DMS153 (cell line): ENCODE data around the gene SLC35B2.

Experiments used
- DNase-seq: peaks from one replicate; lab custom pipeline; 2025; lab: John Stamatoyannopoulos, UW

The SLC35B2 gene

GRCh38 chr6:44268095-44268628, 10.8 kb upstream of the SLC35B2 start:
- peak; percentile 34 for DNase-seq

GRCh38 chr6:44267252-44267651, 9.9 kb upstream of the SLC35B2 start:
- DNase-seq, result no peak

GRCh38 chr6:44266347-44266746, 9.0 kb upstream of the SLC35B2 start:
- no peak for DNase-seq

DNA sequence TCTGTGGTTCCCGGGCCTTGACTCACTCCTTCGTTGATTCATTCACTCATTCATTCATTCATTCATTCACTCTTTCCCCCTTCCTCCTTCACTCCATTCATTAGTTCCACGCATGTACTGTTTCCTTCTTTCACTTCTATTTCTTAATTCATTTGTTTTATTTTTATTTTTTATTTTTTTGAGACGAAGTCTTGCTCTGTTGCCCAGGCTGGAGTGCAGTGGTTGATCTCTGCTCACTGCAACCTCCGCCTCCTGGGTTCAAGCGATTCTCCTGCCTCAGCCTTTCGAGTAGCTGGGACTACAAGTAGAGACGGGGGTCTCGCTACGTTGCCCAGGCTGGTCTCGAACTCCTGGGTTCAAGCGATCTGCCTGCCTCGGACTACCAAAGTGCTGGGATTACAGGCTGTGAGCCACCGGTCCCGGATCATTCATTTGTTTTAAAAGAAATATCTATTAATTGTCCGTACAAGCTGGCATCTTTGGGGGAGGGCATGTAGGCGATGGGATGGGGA, 8.4 kb upstream of the SLC35B2 start:
- no peak for DNase-seq

- peak; percentile 60 for DNase-seq
Measured at GRCh38 chr6:44265007-44265721, 7.8 kb upstream of the SLC35B2 start, which contains the start of gene NFKBIE. TSS of gene NFKBIE (minus strand) at chr6:44265551. CDS start at chr6:44265346, 205 bp downstream.

GRCh38 chr6:44264154-44265006, 7.1 kb upstream of the SLC35B2 start:
- DNase-seq, result no peak

- no peak for DNase-seq
Measured at GRCh38 chr6:44263354-44264100, 6.2 kb upstream of the SLC35B2 start.

- DNase-seq, result no peak
Measured at GRCh38 chr6:44262467-44263353, 5.4 kb upstream of the SLC35B2 start.

GRCh38 chr6:44261581-44261980, 4.3 kb upstream of the SLC35B2 start:
- DNase-seq, result no peak

DNA sequence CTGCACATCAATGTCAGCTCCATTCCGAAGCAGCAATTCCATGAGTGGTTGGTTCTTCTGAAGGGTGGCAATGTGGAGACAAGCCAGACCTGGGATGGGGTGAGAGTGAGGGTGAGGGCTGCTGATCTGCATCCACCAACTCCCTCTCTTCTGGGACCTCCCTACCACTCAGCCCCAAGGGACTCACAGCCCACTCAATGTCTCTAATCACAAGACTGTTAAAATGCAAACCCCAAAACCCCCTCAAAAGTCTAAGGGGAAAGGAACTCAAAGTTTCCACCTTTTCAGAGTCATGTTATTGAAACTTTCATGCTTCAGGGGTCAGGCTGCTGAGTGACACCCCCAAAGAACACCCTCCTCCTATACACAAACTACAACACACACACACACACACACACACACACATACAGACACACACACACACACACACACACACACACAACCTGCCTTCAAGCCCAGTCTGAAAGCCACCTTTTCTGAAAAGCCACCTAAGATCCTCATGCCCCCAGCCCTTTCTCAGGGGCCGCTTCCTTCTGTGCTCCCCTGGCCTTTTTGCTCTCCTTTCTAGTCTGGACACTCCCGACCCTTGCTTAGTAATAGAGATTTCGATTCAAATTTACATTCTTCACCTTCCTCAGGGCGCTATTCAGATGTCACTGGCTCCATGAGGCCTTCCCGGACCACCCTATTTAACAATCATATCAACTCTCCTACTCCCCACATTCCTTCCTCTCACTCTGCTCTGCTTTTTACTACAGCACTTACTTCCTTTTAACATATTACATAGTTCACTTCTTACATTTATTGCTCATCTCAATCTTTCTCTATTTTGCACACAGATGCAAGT, 3.3 kb upstream of the SLC35B2 start:
- no peak for DNase-seq

- DNase-seq, result no peak
Measured at GRCh38 chr6:44260011-44260410, 2.7 kb upstream of the SLC35B2 start.

DNA sequence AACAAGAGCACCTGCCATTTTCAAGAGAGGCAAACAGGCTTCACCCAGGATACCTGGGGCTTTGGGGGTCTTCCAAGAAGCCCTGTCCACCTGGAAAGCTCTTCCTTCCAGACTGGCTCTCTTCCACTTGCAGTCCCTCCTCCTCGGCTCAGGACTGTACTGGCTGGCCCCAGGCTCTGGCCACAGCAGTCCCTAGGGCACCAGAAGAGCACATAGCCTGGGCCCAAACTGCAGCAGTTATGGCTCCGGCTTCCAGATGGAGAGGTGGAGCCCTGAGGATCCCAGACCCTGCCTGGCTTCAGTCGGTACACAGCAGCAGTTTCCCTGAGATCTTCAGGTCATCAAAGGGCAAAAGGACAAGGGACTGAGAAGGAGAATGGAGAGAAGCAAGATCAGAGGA, 1.6 kb upstream of the SLC35B2 start:
- no peak for DNase-seq

DNA sequence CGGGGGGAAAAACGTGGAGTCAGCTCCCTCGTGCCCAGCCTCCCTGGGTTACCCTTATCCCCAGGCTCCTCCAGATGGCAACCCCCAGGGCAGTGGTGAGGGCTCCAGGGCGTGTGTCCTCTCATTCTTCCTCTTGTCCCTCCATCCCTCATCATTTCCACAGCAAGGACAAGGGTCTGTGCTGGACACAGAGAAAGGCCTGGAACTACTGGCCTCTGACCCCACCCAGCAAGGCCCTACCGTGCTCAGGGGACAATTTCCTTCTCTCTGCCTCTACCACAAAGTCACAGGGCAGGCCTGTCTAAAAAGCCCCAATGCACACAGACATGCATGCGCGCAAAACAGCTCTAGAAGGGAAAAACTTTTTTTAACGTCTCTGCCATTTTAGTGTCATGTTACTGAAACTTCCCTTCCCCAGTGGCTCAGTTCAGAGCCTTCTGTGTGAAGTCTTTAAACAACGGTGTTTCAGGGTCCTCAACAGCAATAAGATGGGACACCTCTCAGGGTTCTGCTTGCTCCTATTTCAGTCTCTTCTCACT, 1.1 kb upstream of the SLC35B2 start:
- DNase-seq, result no peak

- DNase-seq, result no peak
Measured at GRCh38 chr6:44257753-44258324, 511 bp upstream of the SLC35B2 start.

DNA sequence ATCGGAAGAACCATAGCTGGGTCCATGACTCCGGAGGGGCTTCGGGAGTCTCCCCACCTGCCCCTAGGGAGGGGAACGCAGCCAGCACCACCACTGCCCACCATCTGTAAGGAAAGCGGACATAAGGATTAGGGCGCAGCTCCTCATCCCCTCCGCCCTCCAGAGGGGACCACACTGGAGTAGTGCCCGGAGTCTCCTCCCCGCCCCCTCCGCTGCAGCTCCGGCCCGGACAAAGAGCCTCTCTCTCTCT, 628 bp downstream of the SLC35B2 start:
- DNase-seq, result no peak

- no peak for DNase-seq
Measured at GRCh38 chr6:44255871-44256774, 1.2 kb downstream of the SLC35B2 start.

DNA sequence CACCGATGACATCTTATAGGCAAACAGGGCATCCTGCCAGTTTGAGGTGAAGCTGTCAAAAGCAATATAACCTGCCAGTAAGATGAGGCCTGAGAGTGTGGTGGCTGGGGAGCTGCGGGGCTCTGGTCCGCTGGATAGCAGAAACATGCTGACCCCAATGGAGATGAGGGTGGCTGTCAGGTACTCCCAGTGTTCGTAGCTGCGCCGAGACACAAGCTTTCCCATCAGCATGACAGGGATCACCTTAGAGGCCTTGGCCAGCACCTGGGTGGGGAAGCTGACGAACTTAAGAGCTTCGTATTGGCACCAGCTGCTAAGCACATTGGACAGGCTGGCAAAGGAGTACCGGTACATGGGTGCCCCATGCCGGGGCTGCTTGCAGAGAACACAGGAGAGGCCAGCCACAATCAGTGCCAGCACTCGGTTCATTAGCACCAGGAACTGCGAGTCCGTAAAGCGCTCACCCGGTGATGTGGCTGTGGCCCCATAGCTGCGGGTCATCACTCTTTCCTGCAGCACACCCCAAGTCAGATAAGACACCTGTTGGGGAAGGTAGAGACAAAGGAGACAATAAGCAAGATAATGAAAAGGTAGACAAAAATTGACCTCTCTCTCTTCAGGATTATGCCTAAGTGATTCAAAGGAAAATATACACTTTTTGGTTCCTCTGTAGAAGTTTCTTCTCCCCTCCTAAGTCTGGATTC, 2.1 kb downstream of the SLC35B2 start:
- DNase-seq, result no peak
